ENCODE data around the gene C1QTNF12.

GRCh38 chr1:1218524-1219200, 27.9 kb downstream of the C1QTNF12 start:
- TF ChIP-seq CTCF (IDR thresholded peaks at IDR 0.05) (no peak), EP300 (IDR thresholded peaks at IDR 0.05) (no peak)

All from suprapubic skin (tissue), 3 donors.